Inferior parietal cortex (tissue), 1 donor: ENCODE measurements around the gene ATF7IP2.
"Not testable (repeated sequence)": the region's sequence is repeated elsewhere in the genome, so short reads cannot be mapped to it uniquely, and the experiment has no call there.

Experiments used
- DNase-seq: peaks from one replicate; pipeline ENCODE4 v3.0.0-alpha.2; 2016; ENCODE audit errors: extremely low spot score

The ATF7IP2 gene

GRCh38 chr16:10385725-10386516 is at the start of gene ATF7IP2:
Gene ATF7IP2 (plus strand): TSS chr16:10386061. CDS start chr16:10430621, 44,560 bp downstream.
- peak; percentile 75 for DNase-seq

GRCh38 chr16:10338426-10338825 is 47.4 kb upstream of the ATF7IP2 start:
- no peak for DNase-seq

GRCh38 chr16:10339777-10340732 is 45.8 kb upstream of the ATF7IP2 start:
- no peak for DNase-seq

GRCh38 chr16:10343124-10343760 is 42.6 kb upstream of the ATF7IP2 start:
- no peak for DNase-seq

- DNase-seq = not testable (repeated sequence)
Observed at GRCh38 chr16:10344699-10345098, 41.2 kb upstream of the ATF7IP2 start.

GRCh38 chr16:10345629-10346028 is 40.2 kb upstream of the ATF7IP2 start:
- DNase-seq = no peak

GRCh38 chr16:10349851-10350250 is 36.0 kb upstream of the ATF7IP2 start:
- no peak for DNase-seq

- DNase-seq = no peak
Observed at GRCh38 chr16:10352262-10352661, 33.6 kb upstream of the ATF7IP2 start.

- DNase-seq = no peak
Observed at GRCh38 chr16:10355589-10355988, 30.3 kb upstream of the ATF7IP2 start.

- DNase-seq = no peak
Observed at GRCh38 chr16:10356870-10357842, 28.7 kb upstream of the ATF7IP2 start.

GRCh38 chr16:10361747-10362076 is 24.1 kb upstream of the ATF7IP2 start:
- not testable (repeated sequence) for DNase-seq

- DNase-seq = peak; percentile 51
Observed at GRCh38 chr16:10362077-10362863, 23.6 kb upstream of the ATF7IP2 start.

GRCh38 chr16:10362864-10363197 is 23.0 kb upstream of the ATF7IP2 start:
- DNase-seq = not testable (repeated sequence)

GRCh38 chr16:10366619-10367018 is 19.2 kb upstream of the ATF7IP2 start:
- DNase-seq = not testable (repeated sequence)

- DNase-seq = no peak
Observed at GRCh38 chr16:10367616-10368188, 18.2 kb upstream of the ATF7IP2 start.

GRCh38 chr16:10368969-10369551 is 16.8 kb upstream of the ATF7IP2 start:
- no peak for DNase-seq

- DNase-seq = no peak
Observed at GRCh38 chr16:10370096-10370726, 15.7 kb upstream of the ATF7IP2 start.

GRCh38 chr16:10371592-10371991 is 14.3 kb upstream of the ATF7IP2 start:
- no peak for DNase-seq

- no peak for DNase-seq
Observed at GRCh38 chr16:10373556-10373955, 12.3 kb upstream of the ATF7IP2 start.
